IMR-90 (cell line): Measurements from ENCODE around the gene LPAR1. TPM values are rescaled to one million over a fixed set of nuclear protein-coding genes. Genes with fewer than 3 reads are reported as not detected.

Experiments
- ATAC-seq: fragments of 200-7000 bp; cut with Tn5 transposase; 2 replicates; pipeline ENCODE4 v1.9.1; 2020; ENCODE audit warnings: low read depth, mild to moderate bottlenecking, moderate library complexity
- BruUV-seq: library from RNA; stranded (reverse); fragments of 400-500 nt; replicated peaks from 2 replicates; lab custom pipeline; 2021; lab: Mats Ljungman, UMichigan
- CTCF ChIA-PET: fragments of 300-600 bp; formaldehyde crosslinking; extraction: SDS; loops from one replicate; lab custom pipeline; 2021; ENCODE audit warnings: antibody characterized with exemption; lab: Yijun Ruan, JAX
- POLR2A ChIA-PET: fragments of 300-600 bp; sonication (Branson Sonifier 250); formaldehyde crosslinking; loops from one replicate; lab custom pipeline; 2022; ENCODE audit warnings: antibody characterized with exemption; ENCODE audit not compliant: unreplicated experiment; lab: Charles Lee
- DNase-seq: peaks from one replicate; pipeline ENCODE4 v3.0.0; 2013
- H2AFZ ChIP-seq: replicated peaks from 2 replicates; pipeline ENCODE3; 2013; ENCODE audit warnings: low read length, mild to moderate bottlenecking; ENCODE audit not compliant: poor library complexity
- H2AK5ac ChIP-seq: 2 replicates; pipeline ENCODE4 v1.6.1; 2013; ENCODE audit warnings: low read depth, low read length, inconsistent platforms
- H2AK9ac ChIP-seq: replicated peaks from 2 replicates; pipeline ENCODE3; 2013; ENCODE audit warnings: mild to moderate bottlenecking, low read depth, low read length, moderate library complexity; ENCODE audit not compliant: poor library complexity
- H2BK120ac ChIP-seq: 2 replicates; pipeline ENCODE4 v1.6.1; 2013; ENCODE audit warnings: low read depth, low read length, inconsistent platforms
- H2BK15ac ChIP-seq: 3 replicates; pipeline ENCODE4 v1.6.1; 2013; ENCODE audit warnings: low read depth, low read length, inconsistent platforms
- H2BK20ac ChIP-seq: 2 replicates; pipeline ENCODE4 v1.6.1; 2013; ENCODE audit warnings: low read depth, mild to moderate bottlenecking, inconsistent platforms, low read length, moderate library complexity
- H2BK5ac ChIP-seq: 2 replicates; pipeline ENCODE4 v1.6.1; 2013; ENCODE audit warnings: mild to moderate bottlenecking, low read depth, low read length, inconsistent platforms; ENCODE audit not compliant: poor library complexity, severe bottlenecking
- H3K14ac ChIP-seq: replicated peaks from 2 replicates; pipeline ENCODE4 v1.6.1; 2013; ENCODE audit warnings: low read depth, low read length, inconsistent platforms
- H3K18ac ChIP-seq: 2 replicates; pipeline ENCODE4 v1.6.1; 2013; ENCODE audit warnings: low read depth, low read length, control low read depth
- H3K23ac ChIP-seq: 2 replicates; pipeline ENCODE4 v1.6.1; 2013; ENCODE audit warnings: low read depth, low read length, inconsistent platforms
- H3K27ac ChIP-seq: 2 replicates; pipeline ENCODE4 v1.5.1; 2013; ENCODE audit warnings: mild to moderate bottlenecking, control low read depth, low read length; ENCODE audit not compliant: insufficient read depth
- H3K27me3 ChIP-seq: 2 replicates; pipeline ENCODE4 v1.6.1; 2013; ENCODE audit warnings: low read length; ENCODE audit not compliant: control insufficient read depth, insufficient read depth
- H3K36me3 ChIP-seq: 2 replicates; pipeline ENCODE4 v1.6.1; 2013; ENCODE audit warnings: low read length, mixed read lengths; ENCODE audit not compliant: control insufficient read depth, insufficient read depth
- H3K4ac ChIP-seq: 2 replicates; pipeline ENCODE4 v1.6.1; 2013; ENCODE audit warnings: low read depth, low read length, inconsistent platforms
- H3K4me1 ChIP-seq: 2 replicates; pipeline ENCODE4 v1.6.1; 2013; ENCODE audit warnings: low read length, mixed read lengths; ENCODE audit not compliant: control insufficient read depth, insufficient read depth
- H3K4me2 ChIP-seq: 2 replicates; pipeline ENCODE4 v1.6.1; 2013; ENCODE audit warnings: low read depth, mild to moderate bottlenecking, control low read depth, low read length, moderate library complexity
- H3K4me3 ChIP-seq: 2 replicates; pipeline ENCODE4 v1.5.1; 2013; ENCODE audit warnings: low read depth, mild to moderate bottlenecking, control low read depth, low read length, moderate library complexity; ENCODE audit not compliant: insufficient read depth
- H3K56ac ChIP-seq: 2 replicates; pipeline ENCODE4 v1.6.1; 2013; ENCODE audit warnings: low read length, inconsistent platforms; ENCODE audit not compliant: insufficient read depth; ENCODE audit errors: extremely low read depth
- H3K79me1 ChIP-seq, 2 experiments: 2 replicates each; pipeline ENCODE4 v1.6.1; 2013; ENCODE audit warnings: low read length in 2 of 2, inconsistent platforms in 1 of 2, low read depth in 1 of 2
- H3K9ac ChIP-seq: 2 replicates; pipeline ENCODE4 v1.6.1; 2013; ENCODE audit warnings: low read depth, low read length, control low read depth
- H3K9me1 ChIP-seq: 2 replicates; pipeline ENCODE4 v1.6.1; 2013; ENCODE audit warnings: low read length, inconsistent platforms; ENCODE audit not compliant: insufficient read depth
- H3K9me3 ChIP-seq: 2 replicates; pipeline ENCODE4 v1.6.1; 2013; ENCODE audit warnings: low read length; ENCODE audit not compliant: control insufficient read depth, insufficient read depth
- H4K20me1 ChIP-seq: 2 replicates; pipeline ENCODE4 v1.6.1; 2013; ENCODE audit warnings: low read length, inconsistent platforms; ENCODE audit not compliant: insufficient read depth
- H4K5ac ChIP-seq: 2 replicates; pipeline ENCODE4 v1.6.1; 2013; ENCODE audit warnings: mild to moderate bottlenecking, low read depth, low read length, control low read depth
- H4K8ac ChIP-seq, 2 experiments: 2 replicates each; pipeline ENCODE4 v1.6.1; 2013; ENCODE audit warnings: low read depth in 2 of 2, low read length in 2 of 2, control low read depth in 1 of 2, inconsistent platforms in 1 of 2
- H4K91ac ChIP-seq: 2 replicates; pipeline ENCODE4 v1.6.1; 2013; ENCODE audit warnings: low read depth, low read length, inconsistent platforms; ENCODE audit not compliant: insufficient read depth
- BHLHE40 ChIP-seq: fragments of 150-350 bp; IDR thresholded peaks from 2 replicates; pipeline ENCODE4 v1.6.1; 2016; ENCODE audit warnings: mild to moderate bottlenecking, low read depth, low read length
- CEBPB ChIP-seq: IDR thresholded peaks from 2 replicates; pipeline ENCODE4 v1.6.1; 2012; ENCODE audit warnings: low read depth, low read length, improper control_type of control experiment
- CHD1 ChIP-seq: IDR thresholded peaks from 2 replicates; pipeline ENCODE4 v1.6.1; 2012; ENCODE audit warnings: low read depth, low read length, improper control_type of control experiment
- ELK1 ChIP-seq: fragments of 150-350 bp; IDR thresholded peaks from 2 replicates; pipeline ENCODE4 v1.6.1; 2016; ENCODE audit warnings: low read depth, mild to moderate bottlenecking, low read length, moderate library complexity, borderline replicate concordance
- FOS ChIP-seq: fragments of 150-350 bp; IDR thresholded peaks from 2 replicates; pipeline ENCODE4 v1.6.1; 2016; ENCODE audit warnings: low read depth, low read length
- MAFK ChIP-seq: IDR thresholded peaks from 2 replicates; pipeline ENCODE4 v1.6.1; 2012; ENCODE audit warnings: low read depth, low read length, improper control_type of control experiment
- MXI1 ChIP-seq: IDR thresholded peaks from 2 replicates; pipeline ENCODE4 v1.6.1; 2012; ENCODE audit warnings: low read depth, mild to moderate bottlenecking, low read length, moderate library complexity, borderline replicate concordance
- NFE2L2 ChIP-seq: fragments of 150-350 bp; IDR thresholded peaks from 2 replicates; pipeline ENCODE4 v1.6.1; 2016; ENCODE audit warnings: low read depth, mild to moderate bottlenecking, low read length
- RAD21 ChIP-seq: IDR thresholded peaks from 2 replicates; pipeline ENCODE4 v1.6.1; 2012; ENCODE audit warnings: low read length, improper control_type of control experiment
- RCOR1 ChIP-seq: IDR thresholded peaks from 2 replicates; pipeline ENCODE4 v1.6.1; 2012; ENCODE audit warnings: mild to moderate bottlenecking, low read length, improper control_type of control experiment; ENCODE audit not compliant: insufficient replicate concordance
- RFX5 ChIP-seq: IDR thresholded peaks from 2 replicates; pipeline ENCODE4 v1.8.0; 2012; ENCODE audit warnings: low read depth, mild to moderate bottlenecking, low read length, moderate library complexity
- SMC3 ChIP-seq: fragments of 150-350 bp; IDR thresholded peaks from 2 replicates; pipeline ENCODE4 v1.6.1; 2016; ENCODE audit warnings: low read depth, mild to moderate bottlenecking, antibody characterized with exemption, low read length, moderate library complexity
- USF2 ChIP-seq: fragments of 150-350 bp; IDR thresholded peaks from 2 replicates; pipeline ENCODE4 v1.6.1; 2017; ENCODE audit warnings: mild to moderate bottlenecking, antibody characterized with exemption, low read length, low read depth
- WGBS, 2 experiments: methylation state at CpG; one replicate each; pipeline versions ENCODE4 v1.1.5 to v1.1.7; 2013; ENCODE audit warnings: missing lambda C conversion rate in 2 of 2; ENCODE audit not compliant: insufficient read length in 1 of 2; ENCODE audit errors: extremely low coverage in 2 of 2; 5-methylcytosine and 5-hydroxymethylcytosine counted together
- dilution Hi-C: fragments of 300-500 bp; cut with HindIII; formaldehyde crosslinking; loops from one replicate; pipeline ENCODE4 v1.14.3; 2018; ENCODE audit warnings: low sequenced_read_pairs; ENCODE audit not compliant: unreplicated experiment
- in situ Hi-C: fragments of 300-500 bp; cut with MboI; formaldehyde crosslinking; loops from 3 replicates; pipeline ENCODE4 v1.14.3; 2019; ENCODE audit warnings: low sequenced_read_pairs, inconsistent platforms, mixed read lengths
- intact Hi-C: fragments of 100-400 bp; cut with micrococcal nuclease; formaldehyde crosslinking; loops from 2 replicates; pipeline ENCODE4 v1.10.0; 2022
- polyA plus RNA-seq, 3 experiments: library from polyadenylated mRNA; depleted of rRNA; stranded (reverse); fragments of >200 nt; gene quantifications; 2 replicates each; pipeline ENCODE4 v1.2.3, GENCODE V29; 2012; ENCODE audit warnings: low replicate concordance in 1 of 3
- total RNA-seq: library from RNA; depleted of rRNA; stranded (reverse); fragments of >200 nt; gene quantifications from 2 replicates; pipeline ENCODE4 v1.2.3, GENCODE V29; 2012

The LPAR1 gene
- total and polyA plus RNA-seq, 2 of the 4 experiments (the other 2 are of a cell fraction): 171 to 315 TPM

- ATAC-seq: peak; percentile 50
These were observed 158.1 kb downstream of the LPAR1 start for GRCh38 chr9:110880189-110880588.

More at GRCh38 chr9:110880189-110880588, 158.1 kb downstream of the LPAR1 start:
- H4K5ac ChIP-seq: peak overlapping the region; percentile 21; the same call in 1 of the 2 replicates
- H2BK20ac ChIP-seq: peak overlapping the region; percentile 75; the same call in 1 of the 2 replicates
- no TSS peak for BruUV-seq
- 33% methylated on average over 1 of the region's 3 CpGs; no CpG with 5 or more reads in 1 of the 2 experiments for WGBS, 2 experiments
- H3K56ac ChIP-seq: peak overlapping the region; percentile 10; the same call in 1 of the 2 replicates
- ChIA-PET POLR2A (no interaction called here), CTCF (interaction anchor here (0.6 kb wide), 1 partner anchor 34 kb away, joined by 3 read pairs; no protein-coding TSS in a partner anchor)
- H2BK15ac ChIP-seq: 0 out of 3 replicates have a peak overlapping the region, but pooled peaks have one; percentile 10
- no peak overlapping the region for H2AFZ ChIP-seq
- peak overlapping the region; percentile 29 for H4K91ac ChIP-seq
- H3K79me1 ChIP-seq: peaks cover 46 to 70% of the 10 kb centered on the region in 2 experiments
- peak; percentile 91 for DNase-seq
- H2BK120ac ChIP-seq: peak overlapping the region; percentile 36; the same call in 1 of the 2 replicates
- peak overlapping the region; percentile 62 for H3K18ac ChIP-seq
- no peak overlapping the region for H2AK9ac ChIP-seq
- intact Hi-C loops (loop anchor here (10.0 kb wide), 1 partner anchor 155 kb away; the partner anchor contains the start of gene LPAR1), dilution Hi-C loops (no loop called here), in situ Hi-C loops (no loop called here)
- peak overlapping the region; percentile 86; the same call in 1 of the 2 replicates for H3K27ac ChIP-seq
- peaks cover 9% of the 10 kb centered on the region; the same call in 1 of the 2 replicates for H4K20me1 ChIP-seq
- H3K9me1 ChIP-seq: peaks cover 21% of the 10 kb centered on the region
- peak overlapping the region; percentile 68; the same call in 1 of the 2 replicates for H3K4ac ChIP-seq
- peak overlapping the region; percentile 15; the same call in 1 of the 2 replicates for H2AK5ac ChIP-seq
- H3K14ac ChIP-seq: peak overlapping the region; percentile 71
- H3K4me3 ChIP-seq: no peak overlapping the region
- peak overlapping the region; percentile 83 for H2BK5ac ChIP-seq
- no peaks in the 10 kb centered on the region for H3K27me3 ChIP-seq
- no peaks in the 10 kb centered on the region; the same call in 1 of the 2 replicates for H3K9me3 ChIP-seq
- H3K23ac ChIP-seq: peak overlapping the region; percentile 82
- H3K9ac ChIP-seq: peak overlapping the region; percentile 13; the same call in 1 of the 2 replicates
- H3K4me2 ChIP-seq: no peak overlapping the region; the same call in 1 of the 2 replicates
- peaks cover 20% of the 10 kb centered on the region for H3K4me1 ChIP-seq
- no peak for TF ChIP-seq RFX5
- TF ChIP-seq MAFK: no peak
- no peak for TF ChIP-seq USF2
- TF ChIP-seq BHLHE40: no peak
- no peak for TF ChIP-seq ELK1
- TF ChIP-seq NFE2L2: no peak
- no peak for TF ChIP-seq CHD1
- no peak for TF ChIP-seq RAD21
- no peak for TF ChIP-seq FOS
- TF ChIP-seq SMC3: no peak
- no peak for TF ChIP-seq CEBPB
- no peak for TF ChIP-seq RCOR1
- TF ChIP-seq MXI1: no peak
- peak overlapping the region; percentile 45 to 77 for H4K8ac ChIP-seq
- H3K36me3 ChIP-seq: peaks cover 7% of the 10 kb centered on the region
